DMS153 (cell line): ENCODE results near the gene TGFB1.
A peak's percentile ranks its signal among the peaks of the same experiment; 100 is the strongest.

Experiments
- DNase-seq: peaks from one replicate; lab custom pipeline; 2025; lab: John Stamatoyannopoulos, UW

Gene TGFB1

DNA sequence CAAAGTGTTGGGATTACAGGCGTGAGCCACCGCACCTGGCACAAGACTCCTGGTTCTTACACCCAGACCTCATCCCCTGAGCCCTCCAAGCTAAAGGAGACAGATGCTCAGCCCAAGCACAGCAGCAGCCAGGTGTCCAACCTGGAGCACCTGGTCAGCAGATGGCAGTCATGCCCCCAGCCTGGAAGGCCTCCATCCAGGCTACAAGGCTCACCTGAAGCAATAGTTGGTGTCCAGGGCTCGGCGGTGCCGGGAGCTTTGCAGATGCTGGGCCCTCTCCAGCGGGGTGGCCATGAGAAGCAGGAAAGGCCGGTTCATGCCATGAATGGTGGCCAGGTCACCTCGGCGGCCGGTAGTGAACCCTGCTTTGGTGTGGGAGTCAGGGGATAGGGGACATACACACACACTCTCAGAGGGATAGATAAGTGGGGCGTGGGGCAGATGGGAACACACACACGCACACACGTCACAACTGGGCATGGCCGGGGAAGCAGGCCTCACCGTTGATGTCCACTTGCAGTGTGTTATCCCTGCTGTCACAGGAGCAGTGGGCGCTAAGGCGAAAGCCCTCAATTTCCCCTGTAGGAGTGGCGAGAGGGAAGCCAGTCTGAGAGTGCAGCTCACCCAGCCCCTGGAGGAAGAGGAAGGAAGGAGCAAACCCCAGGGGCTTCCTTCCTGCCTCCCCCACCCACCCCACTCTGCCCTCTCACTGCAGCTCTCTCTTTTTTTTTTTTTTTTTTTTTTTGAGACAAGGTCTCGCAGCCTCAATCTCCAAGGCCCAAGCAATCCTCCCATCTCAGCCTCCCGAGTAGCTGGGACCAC, 11.8 kb downstream of the TGFB1 start:
- peak; percentile 34 for DNase-seq

DNA sequence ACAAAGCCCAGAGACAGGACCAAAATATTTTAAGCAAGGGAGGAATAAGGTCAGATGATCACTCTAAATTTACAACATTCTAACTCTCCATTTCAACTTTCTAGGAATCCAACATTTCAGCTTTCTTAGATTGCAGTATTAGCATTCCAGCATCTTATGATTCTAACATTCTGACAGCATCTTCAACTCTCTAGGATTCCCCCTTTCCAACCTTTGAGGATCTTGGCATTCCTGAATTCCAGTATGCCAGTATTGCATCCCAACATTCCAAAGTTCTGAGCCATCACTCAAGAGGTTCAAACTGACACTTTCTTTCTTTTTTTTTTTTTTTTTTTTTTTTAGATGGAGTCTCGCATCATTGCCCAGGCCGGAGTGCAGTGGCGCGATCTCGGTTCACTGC, 13.8 kb downstream of the TGFB1 start:
- DNase-seq = no peak

DNA sequence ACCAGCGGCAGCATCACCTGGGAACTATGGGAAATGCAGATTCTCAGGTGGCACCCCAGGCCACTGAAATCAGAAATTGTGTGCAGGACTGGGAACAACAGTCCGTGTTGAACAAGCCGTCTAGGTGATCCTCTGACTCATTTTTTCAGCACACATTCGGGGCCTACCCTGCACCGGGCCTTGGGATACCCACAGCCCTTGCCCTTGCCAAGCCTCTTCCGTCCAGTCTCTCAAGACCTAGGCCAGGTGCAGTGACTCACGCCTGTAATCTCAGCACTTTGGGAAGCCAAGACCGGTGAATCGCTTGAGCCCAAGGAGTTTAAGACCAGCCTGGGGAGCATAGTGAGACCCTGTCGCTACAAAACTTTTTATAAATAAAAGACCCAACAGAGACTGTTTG, 18.3 kb downstream of the TGFB1 start:
- DNase-seq = no peak

DNA sequence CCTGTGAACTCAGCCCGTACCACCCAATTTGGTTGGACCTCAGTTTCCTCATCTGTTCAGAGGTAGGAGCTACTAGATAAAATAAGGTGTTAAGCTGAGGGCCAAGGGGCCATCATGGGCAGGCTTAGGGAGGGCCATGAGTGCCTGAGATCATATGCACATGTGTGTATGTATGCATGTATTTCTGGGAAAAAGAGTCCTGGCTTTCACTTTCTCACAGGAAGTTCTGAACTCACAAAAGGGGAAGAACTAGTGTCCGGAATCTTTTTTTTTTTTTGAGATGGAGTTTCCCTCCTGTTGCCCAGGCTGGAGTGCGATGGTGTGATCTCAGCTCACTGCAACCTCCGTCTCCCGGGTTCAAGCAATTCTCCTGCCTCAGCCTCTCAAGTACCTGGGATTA, 18.9 kb downstream of the TGFB1 start:
- DNase-seq = no peak

DNA sequence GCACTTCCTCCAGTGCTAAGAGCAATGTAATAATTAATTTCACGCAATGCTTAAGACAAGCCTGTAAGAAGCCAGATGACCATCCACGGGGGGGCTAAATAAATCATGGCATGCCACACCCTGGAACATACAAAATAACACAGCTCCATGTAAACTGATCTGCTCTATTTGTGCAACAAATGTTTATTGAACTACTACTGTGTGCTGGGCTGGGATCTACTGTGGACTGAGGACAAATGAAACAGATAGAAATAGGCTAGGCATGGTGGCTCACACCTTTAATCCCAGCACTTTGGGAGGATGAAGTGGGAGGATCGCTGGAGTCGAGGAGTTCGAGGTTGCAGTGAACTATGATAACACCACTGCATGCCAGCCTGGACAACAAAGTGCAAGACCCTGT, 21.3 kb downstream of the TGFB1 start:
- DNase-seq = no peak

DNA sequence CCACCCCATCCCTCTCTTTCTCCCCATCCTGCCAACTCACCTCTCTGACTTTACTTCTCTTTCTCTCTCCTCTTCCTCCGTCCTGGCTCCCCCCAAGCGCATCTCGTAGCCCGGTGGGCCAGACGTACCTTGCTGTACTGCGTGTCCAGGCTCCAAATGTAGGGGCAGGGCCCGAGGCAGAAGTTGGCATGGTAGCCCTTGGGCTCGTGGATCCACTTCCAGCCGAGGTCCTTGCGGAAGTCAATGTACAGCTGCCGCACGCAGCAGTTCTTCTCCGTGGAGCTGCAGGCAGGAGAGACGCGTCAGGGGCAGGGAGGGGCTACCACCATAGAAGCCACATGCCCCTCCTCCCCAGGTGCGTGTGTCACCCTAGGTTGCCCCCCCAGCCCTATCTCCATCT, 21.7 kb downstream of the TGFB1 start:
- DNase-seq = no peak

DNA sequence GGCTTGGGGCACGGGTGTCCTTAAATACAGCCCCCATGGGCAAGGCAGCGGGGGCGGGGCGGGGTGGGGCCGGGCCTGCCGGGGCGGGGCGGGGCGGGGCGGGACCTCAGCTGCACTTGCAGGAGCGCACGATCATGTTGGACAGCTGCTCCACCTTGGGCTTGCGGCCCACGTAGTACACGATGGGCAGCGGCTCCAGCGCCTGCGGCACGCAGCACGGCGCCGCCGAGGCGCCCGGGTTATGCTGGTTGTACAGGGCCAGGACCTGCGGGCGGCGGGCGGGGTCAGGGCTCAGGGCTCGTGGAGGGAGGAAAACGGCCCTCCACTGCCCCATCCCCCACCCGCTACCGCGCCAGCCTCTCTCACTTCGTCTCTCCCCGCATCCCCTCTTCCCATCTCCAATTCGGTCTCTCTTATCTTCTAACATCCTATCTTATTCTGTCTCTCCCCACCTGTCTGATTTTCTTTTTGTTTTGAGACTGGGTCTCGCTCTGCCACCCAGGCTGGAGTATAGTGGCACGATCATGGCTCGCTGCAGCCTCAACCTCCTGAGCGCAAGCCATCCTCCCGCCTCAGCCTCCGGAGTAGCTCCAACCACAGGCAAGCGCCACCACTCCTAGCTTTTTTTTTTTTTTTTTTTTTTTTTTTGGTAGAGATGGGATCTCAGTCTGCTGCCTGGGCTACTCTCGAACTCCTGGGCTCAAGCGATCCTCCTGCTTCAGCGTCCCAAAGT, 22.6 kb downstream of the TGFB1 start:
- DNase-seq = no peak

DNA sequence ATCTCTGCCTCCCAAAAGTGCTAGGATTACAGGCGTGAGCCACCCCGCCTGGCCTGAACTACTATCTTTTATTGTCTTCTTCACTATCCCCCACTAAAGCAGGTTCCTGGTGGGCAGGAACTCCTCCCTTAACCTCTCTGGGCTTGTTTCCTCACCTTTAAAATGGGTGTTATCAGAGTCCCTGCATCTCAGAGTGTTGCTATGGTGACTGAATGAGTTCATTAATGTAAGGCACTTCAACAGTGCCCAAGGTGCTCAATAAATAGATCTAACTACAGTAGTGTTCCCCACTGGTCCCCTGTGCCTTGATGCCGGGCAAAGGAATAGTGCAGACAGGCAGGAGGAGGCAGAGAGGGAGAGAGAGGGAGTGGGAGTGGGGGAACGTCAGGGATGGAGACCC, 23.2 kb downstream of the TGFB1 start:
- DNase-seq = no peak

DNA sequence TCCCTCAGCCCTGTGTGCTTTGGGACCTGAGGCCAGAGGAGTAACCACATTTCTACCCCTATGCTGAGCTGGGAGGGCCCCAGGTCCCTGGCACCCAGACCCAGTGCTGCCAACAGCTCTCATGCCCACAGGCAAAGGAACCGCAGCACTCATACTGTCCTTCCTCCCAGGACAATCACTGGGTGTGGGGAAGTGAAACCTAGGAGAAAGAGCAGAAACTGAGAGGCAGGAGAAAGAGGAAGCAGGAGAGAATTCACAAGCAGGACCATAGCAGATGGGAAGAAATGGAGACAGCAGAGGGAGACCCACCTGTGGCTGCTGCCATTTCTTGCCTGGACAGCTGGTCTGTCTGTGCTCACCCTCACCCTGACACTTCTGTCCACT, 24.9 kb downstream of the TGFB1 start:
- DNase-seq = no peak

DNA sequence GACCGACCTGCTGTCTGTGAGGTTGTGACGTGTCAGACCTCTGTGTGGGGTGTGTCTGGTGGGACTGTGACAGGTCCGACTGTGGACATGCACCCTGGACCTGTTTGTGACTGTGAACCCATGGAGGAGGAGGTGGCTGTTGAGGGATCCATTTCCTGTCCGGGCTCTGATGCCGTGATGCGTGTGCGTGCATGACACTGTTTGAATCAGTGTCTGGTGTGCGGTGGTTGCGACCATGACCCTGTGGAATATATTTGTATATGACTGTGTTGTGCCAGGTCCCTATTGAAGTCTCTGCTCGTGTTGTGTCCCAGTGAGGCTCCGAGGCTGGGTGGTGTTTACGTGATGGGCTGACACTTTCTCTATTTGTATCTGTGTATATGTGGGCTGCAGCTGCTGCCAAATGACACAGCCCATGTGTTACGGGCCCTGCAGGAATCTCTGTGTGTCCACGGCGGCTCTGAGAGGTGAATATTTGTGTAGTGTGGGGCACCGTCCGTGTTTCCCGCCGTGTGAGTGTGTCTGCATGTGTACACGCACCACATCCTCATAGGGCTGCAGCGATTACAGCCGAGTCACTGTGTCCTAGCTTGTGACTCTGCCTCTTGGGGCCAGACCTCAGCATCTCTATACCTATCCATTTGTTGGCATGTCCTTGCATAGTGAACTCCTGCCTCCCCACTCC, 25.4 kb downstream of the TGFB1 start:
- DNase-seq = no peak

DNA sequence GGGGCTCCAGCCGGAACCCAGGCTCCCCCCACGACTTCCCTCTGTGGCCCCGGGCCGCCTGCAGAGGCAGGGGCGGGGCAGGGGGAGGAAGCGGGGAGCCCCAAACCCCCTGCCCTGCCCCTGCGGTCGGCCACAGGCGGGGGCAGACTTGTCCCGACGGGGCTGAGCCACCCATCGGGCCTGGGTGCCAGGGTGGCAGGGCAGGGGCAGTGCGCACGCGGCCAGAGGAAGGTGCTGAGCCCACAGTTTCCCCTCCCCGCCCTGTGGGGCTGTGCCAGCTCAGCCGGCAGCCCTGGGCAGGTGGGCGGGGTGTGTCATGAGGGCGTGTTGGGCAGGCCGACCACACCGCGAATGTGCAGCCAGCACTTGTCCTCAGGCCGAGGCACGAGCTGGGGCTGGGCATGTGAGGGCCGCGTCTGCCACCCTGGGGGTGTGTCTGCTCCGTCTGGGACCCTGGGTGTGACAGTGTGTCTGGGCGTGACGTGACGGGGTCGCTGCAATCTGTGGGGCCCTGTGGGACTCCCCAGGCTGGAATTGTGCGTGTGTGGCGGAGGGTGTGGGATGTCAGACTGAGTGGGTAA, 26.1 kb downstream of the TGFB1 start:
- peak; percentile 32 for DNase-seq

DNA sequence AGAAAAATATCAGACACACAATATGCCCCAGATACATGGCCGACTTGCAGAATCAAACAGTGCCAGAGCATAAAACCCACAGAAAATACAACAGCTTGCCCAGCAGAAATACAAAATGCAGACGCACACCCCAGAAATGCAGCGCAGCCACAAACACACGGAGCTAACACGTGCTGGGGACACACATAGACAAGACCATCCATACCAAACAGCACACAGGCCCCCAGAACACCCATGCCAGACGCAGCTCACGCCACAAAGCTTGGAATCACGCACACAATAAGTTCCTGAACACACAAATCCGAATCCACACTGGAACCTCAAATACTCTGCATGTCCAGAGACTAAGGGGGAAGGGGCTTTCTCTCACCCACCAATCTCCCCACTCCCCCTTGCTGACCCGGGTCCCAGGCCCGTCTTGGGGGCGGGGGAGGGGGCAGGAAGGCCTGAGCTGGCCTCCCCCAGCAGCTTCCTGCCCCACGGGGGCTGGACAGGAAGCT, 26.6 kb downstream of the TGFB1 start:
- no peak for DNase-seq

DNA sequence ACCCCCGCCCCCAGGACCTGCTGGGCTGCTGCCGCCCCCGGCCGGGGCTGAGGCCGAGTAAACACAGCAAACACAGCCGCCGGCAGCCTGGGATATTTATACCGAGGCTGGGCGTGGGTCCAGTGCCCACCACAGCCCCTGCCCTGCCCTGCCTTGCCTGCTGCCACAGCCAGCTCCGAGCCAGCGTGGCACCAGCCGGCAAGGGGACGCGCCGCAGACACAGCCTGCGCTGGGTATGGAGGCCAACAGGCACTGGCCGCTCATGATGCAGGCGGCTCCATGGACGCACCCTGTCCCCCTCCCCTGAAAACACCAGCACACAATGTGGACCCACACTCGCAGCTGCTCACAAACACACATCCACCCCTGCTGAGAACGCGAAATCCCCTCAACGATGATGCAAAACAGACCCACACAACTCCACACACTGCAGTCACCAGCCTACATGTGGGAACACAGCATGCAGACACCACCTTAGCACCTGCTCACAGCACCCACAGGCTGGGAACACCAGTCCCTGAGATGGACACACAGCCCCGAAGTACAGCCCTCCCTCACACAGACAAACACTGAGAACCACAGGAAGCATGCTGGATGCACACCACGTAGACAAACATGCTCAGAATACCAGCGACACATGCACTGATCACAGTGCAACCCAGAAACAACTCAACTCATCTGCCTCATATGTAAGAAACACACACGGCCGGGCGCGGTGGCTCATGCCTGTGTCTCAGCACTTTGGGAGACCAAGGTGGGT, 27.6 kb downstream of the TGFB1 start:
- DNase-seq = no peak

DNA sequence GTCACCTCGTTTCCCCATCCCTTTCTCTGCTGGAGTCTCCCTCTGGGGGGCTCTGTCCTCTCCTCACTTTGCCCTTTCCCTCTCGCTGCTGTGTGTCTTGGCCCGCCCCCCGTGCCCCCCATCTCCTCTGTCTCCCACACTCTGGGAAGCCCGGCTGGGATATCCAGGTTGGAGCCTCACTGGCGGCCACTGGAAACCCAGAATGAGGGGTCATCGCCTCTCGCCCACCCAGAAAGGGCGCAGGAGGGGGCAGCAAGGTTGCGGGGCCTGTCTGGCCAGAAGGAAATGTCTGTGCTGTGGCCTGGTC, 28.1 kb downstream of the TGFB1 start:
- no peak for DNase-seq

DNA sequence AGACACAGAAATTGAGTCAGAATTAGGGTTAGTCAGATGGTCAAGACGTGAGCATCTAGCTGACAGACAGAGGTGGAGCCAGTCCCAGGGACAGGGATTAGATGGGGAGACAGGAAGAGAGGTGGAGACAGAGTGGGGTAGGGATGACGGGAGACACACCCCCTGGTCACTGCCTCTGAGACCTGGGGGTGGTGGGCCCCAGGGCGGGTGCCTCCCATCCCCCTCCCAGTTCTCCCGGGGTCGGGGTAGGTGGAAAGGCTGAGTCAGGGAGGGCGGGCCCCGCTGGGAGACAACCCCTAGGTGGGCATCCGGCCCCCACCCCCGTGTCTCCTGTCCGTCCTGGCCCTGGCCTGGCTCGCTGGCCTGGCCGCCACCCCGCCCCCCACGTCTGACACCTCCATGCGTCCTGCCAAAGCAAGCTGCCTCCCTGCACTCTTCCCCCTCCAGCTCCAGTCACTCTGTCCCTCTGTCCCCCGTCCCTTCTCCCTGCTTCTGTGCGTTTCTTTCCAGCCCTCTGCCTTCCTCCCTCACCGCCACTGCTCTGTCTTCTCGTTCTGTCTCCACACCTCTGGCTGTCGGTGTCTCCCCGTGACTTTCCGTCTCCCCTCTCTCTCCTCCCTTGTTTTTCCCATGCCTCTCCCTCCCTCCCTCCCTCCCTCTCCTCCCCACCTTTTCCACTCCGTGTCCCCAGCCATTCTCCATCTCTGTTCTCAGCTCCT, 28.6 kb downstream of the TGFB1 start:
- DNase-seq = no peak

DNA sequence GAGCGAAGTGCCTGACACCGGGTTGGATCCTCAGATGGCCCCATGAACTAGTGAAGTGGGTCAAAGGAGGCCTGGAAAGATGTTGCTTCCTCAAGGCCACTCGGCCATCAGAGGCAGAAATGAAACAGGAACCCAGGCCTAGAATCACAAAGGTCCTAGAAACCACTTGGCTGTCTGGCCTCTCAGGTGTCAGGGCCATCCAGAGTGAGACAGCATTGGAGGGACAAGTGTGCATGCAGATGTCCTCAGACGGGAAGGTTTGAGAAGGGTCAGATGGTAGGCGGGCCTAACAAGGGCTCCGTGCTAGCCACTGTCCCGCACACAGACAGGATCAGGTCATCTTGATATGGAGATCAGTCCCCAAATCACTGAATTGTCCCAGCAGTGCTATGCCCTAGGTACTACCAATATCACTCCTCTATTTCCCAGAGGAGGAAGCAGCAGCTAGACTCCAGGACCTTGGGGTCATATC, 29.5 kb downstream of the TGFB1 start:
- DNase-seq = no peak

DNA sequence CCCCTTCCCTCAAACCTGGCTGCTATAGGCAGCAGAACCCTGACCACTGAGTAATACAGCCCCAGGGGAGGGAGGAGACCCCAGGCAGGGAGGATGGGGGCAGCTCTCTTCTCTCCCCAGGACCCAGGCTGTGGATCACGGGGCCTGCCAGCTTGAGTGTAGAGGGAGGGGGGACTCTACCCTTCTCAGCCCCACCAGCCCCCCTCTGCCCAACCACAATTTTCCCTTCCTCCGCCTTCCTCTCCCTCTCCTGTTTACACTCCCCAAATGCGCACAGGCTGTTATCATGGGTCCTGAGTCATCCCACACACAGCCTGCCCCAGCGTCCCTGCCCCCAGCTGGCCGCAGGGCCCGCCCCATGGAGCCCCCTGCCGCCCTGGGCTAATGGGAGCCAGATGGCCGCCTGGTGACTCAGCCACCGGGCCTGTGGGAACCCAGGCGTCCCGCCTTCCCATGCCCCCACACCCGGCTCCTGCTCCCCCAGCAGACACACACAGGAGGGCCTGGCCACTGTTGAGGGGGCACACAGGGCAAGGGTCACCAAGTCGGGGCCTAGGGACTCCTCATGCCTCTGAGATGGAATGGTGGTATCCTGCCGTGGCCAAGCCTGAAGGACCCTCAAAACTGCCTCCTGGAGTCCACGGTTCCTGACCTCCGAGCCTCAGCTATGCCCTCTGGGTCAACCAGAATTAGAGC, 30.1 kb downstream of the TGFB1 start:
- no peak for DNase-seq

DNA sequence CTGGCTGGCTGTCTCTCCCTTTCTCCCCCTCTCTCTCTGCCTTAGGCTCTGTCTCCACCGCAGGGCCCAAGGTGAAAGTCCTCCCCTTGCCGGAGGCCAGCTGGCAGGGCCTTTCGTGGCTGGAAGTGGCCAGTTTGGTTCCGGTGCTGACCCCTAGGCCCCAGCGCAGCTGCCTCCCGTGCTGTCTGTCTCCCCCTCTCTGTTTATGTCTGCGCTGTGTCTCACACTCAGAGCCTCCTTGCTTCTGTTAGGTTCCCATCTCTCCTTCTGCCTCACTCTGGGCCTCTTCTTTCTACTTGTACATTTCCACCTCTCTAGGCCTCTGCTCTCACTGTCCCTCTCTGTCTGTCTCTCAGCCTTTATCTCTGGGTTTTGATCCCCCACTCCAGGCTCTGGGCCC, 30.7 kb downstream of the TGFB1 start:
- no peak for DNase-seq

DNA sequence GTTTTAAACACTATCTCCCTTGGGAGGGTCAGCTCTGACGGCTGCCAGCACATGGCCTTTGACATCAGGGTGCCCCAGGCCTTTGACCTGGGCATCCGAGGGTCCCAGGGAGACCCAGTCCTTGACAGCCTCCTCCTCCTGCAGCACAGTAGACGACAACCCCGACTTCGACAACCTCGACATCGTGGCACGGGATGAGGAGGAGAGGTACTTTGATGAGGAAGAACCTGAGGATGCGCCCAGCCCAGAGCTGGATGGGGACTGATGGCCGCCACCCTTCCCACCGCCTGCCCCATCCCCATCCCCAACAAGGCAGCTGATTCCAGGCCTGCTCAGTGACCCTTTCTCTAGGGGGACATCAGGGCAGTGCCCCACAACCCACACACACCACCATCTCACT, 31.3 kb downstream of the TGFB1 start:
- DNase-seq = no peak

DNA sequence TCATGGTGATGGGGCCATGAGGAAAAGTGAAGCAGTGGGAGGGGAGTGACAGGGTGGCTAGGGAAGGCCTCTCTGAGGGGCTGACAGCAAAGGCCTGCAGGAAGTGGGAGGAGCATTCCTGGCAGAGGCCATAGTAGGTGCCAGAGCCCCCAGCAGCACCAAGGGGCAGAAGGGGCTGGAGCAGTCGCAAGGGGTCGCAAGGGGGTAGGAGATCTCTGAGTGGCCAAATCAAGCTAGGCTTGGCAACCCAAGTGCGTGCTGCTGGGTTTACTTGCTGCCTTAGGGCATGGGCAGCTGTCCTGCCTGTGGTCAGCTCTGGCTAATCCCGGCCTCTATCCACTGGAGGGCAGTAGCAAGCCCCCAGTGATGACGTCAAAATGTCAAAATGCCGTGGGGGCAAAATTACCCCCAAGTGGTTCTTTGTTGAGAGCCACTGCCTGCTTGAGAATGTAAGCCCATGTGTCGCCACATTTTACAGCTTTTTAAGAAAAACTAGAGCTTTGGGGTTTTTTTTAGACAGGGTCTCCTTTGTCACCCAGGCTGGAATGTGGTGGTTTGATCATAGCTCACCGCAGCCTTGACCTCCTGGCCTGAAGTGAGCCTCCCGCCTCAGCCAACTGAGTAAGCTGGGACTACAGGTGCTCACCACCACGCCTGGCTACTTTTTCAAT, 32.0 kb downstream of the TGFB1 start:
- no peak for DNase-seq
